Large intestine (tissue), 3 donors: ENCODE results near the gene B4GALNT3. TPM values are rescaled to one million over a fixed set of nuclear protein-coding genes. Genes with fewer than 3 reads are reported as not detected.

ENCODE experiments used
- DNase-seq, 2 donors: peaks; one replicate each; pipeline versions ENCODE4 v3.0.0 to v3.0.0-alpha.2; 2013
- H3K27ac ChIP-seq: one replicate; pipeline ENCODE4 v1.5.1; 2013; ENCODE audit warnings: low read length
- H3K27me3 ChIP-seq: 2 replicates; pipeline ENCODE4 v1.6.1; 2013; ENCODE audit warnings: low read length; ENCODE audit not compliant: control insufficient read depth, insufficient read depth
- H3K36me3 ChIP-seq: 2 replicates; pipeline ENCODE4 v1.6.1; 2013; ENCODE audit warnings: low read length; ENCODE audit not compliant: control insufficient read depth, insufficient read depth
- H3K4me1 ChIP-seq: one replicate; pipeline ENCODE4 v1.6.1; 2013; ENCODE audit warnings: low read length; ENCODE audit not compliant: control insufficient read depth, insufficient read depth
- H3K4me3 ChIP-seq: one replicate; pipeline ENCODE4 v1.5.1; 2013; ENCODE audit warnings: low read length
- H3K9me3 ChIP-seq: one replicate; pipeline ENCODE4 v1.6.1; 2013; ENCODE audit warnings: mild to moderate bottlenecking, low read depth, low read length, moderate library complexity; ENCODE audit not compliant: control insufficient read depth
- whole genome bisulfite sequencing: methylation state at CpG from one replicate; pipeline ENCODE4 v1.1.5; 2013; ENCODE audit warnings: low lambda C conversion rate; ENCODE audit not compliant: insufficient coverage; 5-methylcytosine and 5-hydroxymethylcytosine counted together
- polyA plus RNA-seq: library from polyadenylated mRNA; unstranded; fragments of 120-200 nt; gene quantifications from one replicate; pipeline ENCODE4 v1.2.1, GENCODE V29; 2013

Gene B4GALNT3
- polyA plus RNA-seq, 1 donor, result 5.9 TPM

- peak; percentile 46 to 50 for DNase-seq
- WGBS, result 0% methylated on average over 2 of the region's 44 CpGs
- peaks cover 5% of the 10 kb centered on the region for H3K9me3 ChIP-seq
- no peaks in the 10 kb centered on the region for H3K27me3 ChIP-seq
- H3K27ac ChIP-seq, result no peak overlapping the region
- H3K36me3 ChIP-seq, result no peaks in the 10 kb centered on the region
- H3K4me3 ChIP-seq, result no peak overlapping the region
- H3K4me1 ChIP-seq, result peaks cover 2% of the 10 kb centered on the region
Observed at GRCh38 chr12:546920-547845, 87.4 kb downstream of the B4GALNT3 start.

DNA sequence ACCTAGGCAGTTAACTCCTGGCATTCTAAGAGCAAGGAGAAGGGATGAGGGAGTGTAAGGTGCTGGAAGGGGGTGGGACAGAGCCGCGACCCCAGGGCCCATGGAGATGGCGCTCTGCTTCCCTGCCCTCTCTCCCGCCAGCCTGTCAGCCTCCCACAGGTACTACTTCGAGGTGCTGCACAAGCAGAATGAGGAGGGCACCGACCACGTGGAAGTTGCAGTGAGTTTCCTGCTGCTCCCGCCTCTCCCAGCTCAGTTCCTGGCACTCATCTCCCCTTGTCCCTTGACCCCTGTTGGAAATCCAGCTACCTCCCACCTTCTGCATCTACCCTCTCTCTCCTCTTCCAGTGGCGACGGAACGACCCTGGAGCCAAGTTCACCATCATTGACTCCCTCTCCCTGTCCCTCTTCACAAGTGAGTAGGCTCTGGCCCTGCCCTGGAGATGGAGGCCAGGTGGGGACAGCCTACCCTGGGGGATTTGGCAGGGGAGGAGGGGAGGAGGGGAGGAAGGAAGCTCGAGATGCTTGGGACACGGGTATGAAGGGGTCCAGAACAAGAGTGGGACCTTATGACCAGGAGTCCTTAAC, 88.2 kb downstream of the B4GALNT3 start:
- Histone ChIP-seq H3K27ac (no peak overlapping the region), H3K4me3 (no peak overlapping the region), H3K36me3 (no peaks in the 10 kb centered on the region), H3K9me3 (peaks cover 5% of the 10 kb centered on the region), H3K27me3 (no peaks in the 10 kb centered on the region), H3K4me1 (peaks cover 2% of the 10 kb centered on the region)
- no peak for DNase-seq
- 100% methylated on average over 1 of the region's 13 CpGs for WGBS

DNA sequence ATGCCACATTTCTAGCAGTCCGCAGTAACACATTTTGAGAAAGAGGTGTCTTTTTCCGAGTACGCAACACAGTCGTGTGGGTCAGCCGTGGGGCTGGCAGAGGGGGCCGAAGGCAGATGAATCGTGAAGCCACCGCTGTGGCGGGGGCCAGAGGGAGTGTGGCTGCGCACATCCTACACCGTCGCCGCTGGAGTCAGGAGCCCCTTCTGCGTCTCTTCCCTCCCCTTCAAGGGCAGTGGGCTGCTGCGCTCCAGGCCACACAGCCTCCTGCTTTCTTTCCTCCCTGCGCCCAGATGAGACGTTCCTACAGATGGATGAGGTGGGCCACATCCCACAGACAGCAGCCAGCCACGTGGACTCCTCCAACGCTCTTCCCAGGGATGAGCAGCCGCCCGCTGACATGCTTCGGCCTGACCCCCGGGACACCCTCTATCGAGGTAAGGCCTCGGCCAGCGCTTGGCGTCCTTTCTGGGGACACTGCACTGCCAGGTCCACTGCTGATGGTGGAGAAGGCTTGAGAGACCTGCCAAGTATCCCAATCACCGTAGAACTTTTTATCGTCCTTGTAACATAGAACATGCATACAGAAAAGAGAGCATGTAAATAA, 89.8 kb downstream of the B4GALNT3 start:
- Histone ChIP-seq H3K4me3 (no peak overlapping the region), H3K36me3 (no peaks in the 10 kb centered on the region), H3K27me3 (no peaks in the 10 kb centered on the region), H3K4me1 (peaks cover 2% of the 10 kb centered on the region), H3K27ac (no peak overlapping the region), H3K9me3 (peaks cover 5% of the 10 kb centered on the region)
- no CpG with 5 or more reads among the region's 29 CpGs for WGBS
- DNase-seq, result no peak

DNA sequence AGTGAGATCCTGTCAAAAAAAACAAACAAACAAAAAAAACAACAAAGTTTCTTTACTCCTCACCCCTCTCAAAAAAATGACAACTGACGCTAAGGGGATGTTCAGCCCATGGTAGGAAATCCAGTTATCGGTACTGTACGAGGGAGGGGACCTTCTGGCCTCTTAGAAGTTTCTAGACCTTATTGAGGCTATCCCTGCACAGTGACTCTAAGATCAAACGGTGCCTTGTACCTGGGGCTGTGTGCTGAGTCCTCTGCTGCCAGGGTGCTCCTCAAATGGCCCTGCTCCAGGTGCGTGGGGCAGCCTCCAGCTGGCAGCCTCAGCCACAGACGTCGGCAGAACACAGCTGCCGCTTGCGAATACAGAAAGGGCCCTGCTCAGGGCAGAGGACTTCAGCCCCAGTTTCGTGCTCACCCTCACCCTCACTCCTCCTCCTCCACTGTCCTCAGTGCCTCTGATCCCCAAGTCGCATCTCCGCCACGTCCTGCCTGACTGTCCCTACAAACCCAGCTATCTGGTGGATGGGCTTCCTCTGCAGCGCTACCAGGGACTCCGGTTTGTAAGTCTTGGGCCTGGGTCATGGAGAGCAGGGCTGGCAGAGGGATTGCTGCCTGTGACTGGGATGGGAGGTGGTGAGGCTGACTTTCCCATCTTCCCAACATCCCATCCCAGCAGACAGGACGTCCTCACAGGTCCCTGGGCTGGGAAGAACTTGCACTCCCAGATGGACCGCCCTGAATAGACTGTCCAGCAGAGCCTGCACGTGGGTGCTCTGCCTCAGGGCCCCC, 90.9 kb downstream of the B4GALNT3 start:
- DNase-seq, result no peak
- Histone ChIP-seq H3K27me3 (no peaks in the 10 kb centered on the region), H3K36me3 (no peaks in the 10 kb centered on the region), H3K27ac (no peak overlapping the region), H3K4me3 (no peak overlapping the region), H3K4me1 (peaks cover 2% of the 10 kb centered on the region), H3K9me3 (peaks cover 5% of the 10 kb centered on the region)
- WGBS, result no CpG with 5 or more reads among the region's 18 CpGs

GRCh38 chr12:552466-552865, 92.7 kb downstream of the B4GALNT3 start:
- Histone ChIP-seq H3K27me3 (no peaks in the 10 kb centered on the region), H3K36me3 (no peaks in the 10 kb centered on the region), H3K9me3 (no peaks in the 10 kb centered on the region), H3K4me3 (no peak overlapping the region), H3K4me1 (no peaks in the 10 kb centered on the region), H3K27ac (no peak overlapping the region)
- DNase-seq, result no peak
- no CpG with 5 or more reads among the region's 6 CpGs for WGBS

DNA sequence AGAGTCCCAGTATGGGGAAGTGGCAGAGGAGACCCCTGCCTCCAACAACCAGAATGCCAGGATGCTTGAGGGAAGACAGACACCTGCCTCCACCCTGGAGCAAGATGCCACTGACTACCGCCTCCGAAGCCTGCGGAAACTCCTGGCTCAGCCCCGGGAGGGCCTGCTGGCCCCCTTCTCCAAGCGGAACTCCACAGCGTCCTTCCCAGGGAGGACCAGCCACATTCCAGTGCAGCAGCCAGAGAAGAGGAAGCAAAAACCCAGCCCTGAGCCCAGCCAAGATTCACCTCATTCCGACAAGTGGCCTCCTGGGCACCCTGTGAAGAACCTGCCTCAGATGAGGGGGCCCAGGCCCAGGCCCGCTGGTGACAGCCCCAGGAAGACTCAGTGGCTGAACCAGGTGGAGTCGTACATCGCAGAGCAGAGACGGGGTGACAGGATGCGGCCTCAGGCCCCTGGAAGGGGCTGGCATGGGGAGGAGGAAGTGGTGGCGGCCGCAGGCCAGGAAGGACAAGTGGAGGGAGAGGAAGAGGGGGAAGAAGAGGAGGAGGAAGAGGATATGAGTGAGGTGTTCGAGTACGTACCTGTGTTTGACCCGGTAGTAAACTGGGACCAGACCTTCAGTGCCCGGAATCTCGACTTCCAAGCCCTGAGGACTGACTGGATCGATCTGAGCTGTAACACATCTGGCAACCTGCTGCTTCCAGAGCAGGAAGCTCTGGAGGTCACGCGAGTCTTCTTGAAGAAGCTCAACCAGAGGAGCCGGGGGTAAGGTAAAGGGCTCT, 93.7 kb downstream of the B4GALNT3 start:
- H3K36me3 ChIP-seq, result no peaks in the 10 kb centered on the region
- no peaks in the 10 kb centered on the region for H3K9me3 ChIP-seq
- no peaks in the 10 kb centered on the region for H3K27me3 ChIP-seq
- H3K27ac ChIP-seq, result no peak overlapping the region
- no peak overlapping the region for H3K4me3 ChIP-seq
- no CpG with 5 or more reads among the region's 23 CpGs for WGBS
- no peaks in the 10 kb centered on the region for H3K4me1 ChIP-seq
- no peak for DNase-seq

DNA sequence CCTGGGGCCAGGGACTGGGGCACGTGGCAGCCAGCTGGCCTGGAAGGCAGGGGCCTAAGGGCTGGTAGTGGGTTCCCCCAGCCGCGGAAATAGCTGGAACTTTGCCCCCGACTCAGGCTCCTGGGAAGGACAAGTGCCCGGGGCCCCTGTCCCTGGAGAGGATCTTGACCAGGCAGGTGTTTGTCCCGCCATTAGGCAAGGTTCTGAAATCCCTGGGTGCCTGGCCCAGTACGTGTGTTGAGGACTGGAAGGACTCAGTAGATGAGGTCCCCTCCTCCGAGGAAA, 94.2 kb downstream of the B4GALNT3 start:
- DNase-seq, result no peak
- H3K27ac ChIP-seq, result no peak overlapping the region
- no peaks in the 10 kb centered on the region for H3K4me1 ChIP-seq
- no peaks in the 10 kb centered on the region for H3K36me3 ChIP-seq
- no peak overlapping the region for H3K4me3 ChIP-seq
- H3K9me3 ChIP-seq, result no peaks in the 10 kb centered on the region
- no CpG with 5 or more reads among the region's 8 CpGs for WGBS
- H3K27me3 ChIP-seq, result no peaks in the 10 kb centered on the region

DNA sequence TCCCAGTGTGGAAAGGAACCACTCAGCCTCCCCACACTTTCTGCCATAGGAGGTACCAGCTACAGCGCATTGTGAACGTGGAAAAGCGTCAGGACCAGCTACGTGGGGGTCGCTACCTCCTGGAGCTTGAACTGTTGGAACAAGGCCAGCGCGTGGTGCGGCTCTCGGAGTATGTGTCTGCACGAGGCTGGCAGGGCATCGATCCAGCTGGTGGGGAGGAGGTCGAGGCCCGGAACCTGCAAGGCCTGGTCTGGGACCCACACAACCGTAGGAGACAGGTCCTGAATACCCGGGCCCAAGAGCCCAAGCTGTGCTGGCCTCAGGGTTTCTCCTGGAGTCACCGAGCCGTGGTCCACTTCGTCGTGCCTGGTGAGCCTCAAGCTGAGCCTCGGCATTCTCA, 96.8 kb downstream of the B4GALNT3 start:
- Histone ChIP-seq H3K4me3 (no peak overlapping the region), H3K36me3 (no peaks in the 10 kb centered on the region), H3K4me1 (no peaks in the 10 kb centered on the region), H3K27ac (no peak overlapping the region), H3K27me3 (no peaks in the 10 kb centered on the region), H3K9me3 (no peaks in the 10 kb centered on the region)
- DNase-seq, result no peak
- WGBS, result no CpG with 5 or more reads among the region's 20 CpGs

- Histone ChIP-seq H3K27me3 (no peaks in the 10 kb centered on the region), H3K27ac (no peak overlapping the region), H3K36me3 (no peaks in the 10 kb centered on the region), H3K4me1 (no peaks in the 10 kb centered on the region), H3K4me3 (no peak overlapping the region), H3K9me3 (no peaks in the 10 kb centered on the region)
- DNase-seq, result peak in 1 of 2 donors; percentile 34
- no CpG with 5 or more reads among the region's 4 CpGs for WGBS
Observed at GRCh38 chr12:558580-558979, 98.8 kb downstream of the B4GALNT3 start.
